HG02763 (cell line): Measurements from ENCODE around the gene GALM.
A peak's percentile ranks its signal among the peaks of the same experiment; 100 is the strongest.
"Not testable (repeated sequence)": the region's sequence is repeated elsewhere in the genome, so short reads cannot be mapped to it uniquely, and the experiment has no call there.

Experiments used
- ATAC-seq: cut with Tn5 transposase; IDR thresholded peaks from one replicate; pipeline ENCODE4 v1.9.1; 2021; ENCODE audit warnings: mild to moderate bottlenecking, moderate library complexity; ENCODE audit not compliant: unreplicated experiment

GALM gene

GRCh38 chr2:38737000-38737698 is 71.2 kb downstream of the GALM start:
- not testable (repeated sequence) for ATAC-seq

DNA sequence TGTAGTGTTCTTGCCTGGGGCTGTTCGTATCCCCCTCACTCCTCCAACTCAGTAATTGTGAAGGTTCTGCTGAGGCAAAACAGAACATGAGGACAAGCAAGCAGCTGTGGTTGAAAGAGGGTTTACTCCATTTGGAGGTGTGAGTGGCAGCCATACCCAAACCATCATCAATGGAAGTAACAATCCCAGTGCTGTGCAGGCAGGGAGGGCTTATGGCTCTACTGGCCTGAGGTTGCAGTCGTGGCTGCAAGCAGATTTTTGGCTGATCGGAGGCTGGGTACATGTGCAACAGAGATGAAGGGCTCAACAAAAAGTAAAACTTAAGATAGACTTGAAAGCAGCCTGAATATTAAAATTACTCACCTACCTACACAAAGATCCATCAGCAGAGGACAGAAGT is 72.0 kb downstream of the GALM start:
- ATAC-seq = no peak

GRCh38 chr2:38739524-38739923 is 73.6 kb downstream of the GALM start:
- ATAC-seq = no peak

- no peak for ATAC-seq
These were observed 75.2 kb downstream of the GALM start for GRCh38 chr2:38740851-38741731.

GRCh38 chr2:38742797-38743559 is 77.1 kb downstream of the GALM start:
- no peak for ATAC-seq

- no peak for ATAC-seq
These were observed 77.9 kb downstream of the GALM start for GRCh38 chr2:38743672-38744398.

- no peak for ATAC-seq
These were observed 78.5 kb downstream of the GALM start for GRCh38 chr2:38744399-38744780.

- ATAC-seq = no peak
These were observed 79.4 kb downstream of the GALM start for GRCh38 chr2:38745267-38745666.

DNA sequence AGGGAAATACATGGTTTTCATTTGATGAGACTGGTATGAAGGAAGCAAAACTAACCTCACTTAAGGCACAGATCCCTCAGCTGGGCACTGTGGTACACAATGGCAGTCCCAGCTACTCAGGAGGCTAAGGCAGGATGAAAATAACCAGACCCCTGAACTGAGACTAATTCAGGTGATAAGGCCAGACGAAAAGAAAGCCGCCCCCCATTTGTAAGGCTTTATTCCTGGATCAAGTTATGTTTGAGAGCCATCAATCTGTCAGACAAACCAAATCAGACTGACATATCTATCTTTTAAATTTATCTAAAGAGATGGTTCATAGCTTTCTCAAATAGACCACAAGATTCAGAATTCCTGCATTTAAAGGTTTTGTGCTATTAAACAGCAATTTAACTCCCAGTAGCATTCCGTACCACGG is 81.1 kb downstream of the GALM start:
- ATAC-seq = no peak

DNA sequence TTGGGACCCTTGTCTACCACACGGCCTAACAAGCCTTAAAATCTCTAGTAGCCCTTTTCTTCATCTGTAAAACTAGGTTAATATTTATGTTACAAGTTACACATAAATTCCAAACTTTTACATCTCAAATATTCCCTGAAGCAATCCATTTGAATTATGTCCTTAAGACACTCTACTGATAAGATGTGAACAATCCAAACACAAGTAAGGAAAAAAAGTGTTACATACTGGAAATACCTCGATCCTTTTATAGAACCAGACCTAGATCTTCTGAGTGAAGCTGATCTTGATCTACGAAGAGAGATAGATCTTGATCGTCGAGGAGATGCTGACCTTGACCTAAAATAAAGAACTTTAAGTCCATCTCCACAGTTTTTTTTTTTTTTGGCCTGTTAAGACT is 81.9 kb downstream of the GALM start:
- ATAC-seq = no peak

GRCh38 chr2:38748391-38748790 is 82.5 kb downstream of the GALM start:
- no peak for ATAC-seq

- no peak for ATAC-seq
These were observed 83.3 kb downstream of the GALM start for GRCh38 chr2:38748943-38749804.

DNA sequence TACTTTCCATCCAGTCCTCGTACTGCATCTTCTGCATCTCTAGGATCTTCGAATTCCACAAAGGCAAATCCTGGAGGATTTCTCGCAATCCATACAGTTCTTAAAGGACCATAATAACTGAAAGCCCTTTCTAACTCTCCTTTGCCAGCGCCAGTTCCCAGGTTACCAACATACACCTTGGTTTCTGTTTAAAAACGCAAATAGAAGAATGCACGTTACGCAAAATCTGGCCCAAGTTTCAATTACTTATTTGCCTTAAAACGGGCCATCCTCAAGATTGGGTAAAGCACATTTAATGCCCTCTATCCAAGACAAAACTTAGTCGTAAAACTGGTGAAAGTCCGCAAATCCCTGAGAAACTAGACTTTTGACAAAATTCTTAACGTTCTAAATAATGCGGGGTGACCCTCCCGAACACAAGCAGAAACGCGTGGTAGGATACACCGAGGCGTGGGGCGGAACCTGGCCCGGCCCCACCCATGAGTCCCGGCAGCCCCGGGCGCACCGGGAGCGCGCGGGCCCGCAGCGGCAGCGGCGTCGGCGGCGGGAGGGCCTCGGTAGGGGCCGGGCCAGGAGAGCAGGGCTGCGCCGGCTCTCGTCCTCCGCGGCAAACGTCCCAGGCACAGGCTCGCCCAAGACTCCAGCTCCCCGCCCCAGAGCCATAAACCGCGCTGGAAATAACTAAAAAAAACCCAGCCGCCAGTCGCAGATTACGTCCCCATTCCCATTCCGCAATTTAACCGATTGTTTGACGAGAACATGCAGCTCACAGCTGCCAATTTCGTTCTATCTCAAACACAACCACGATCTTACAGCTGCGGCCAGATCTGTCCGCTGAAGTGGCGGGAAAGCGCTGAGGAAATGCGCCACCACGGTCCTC is 84.3 kb downstream of the GALM start:
- ATAC-seq = peak; percentile 42

GRCh38 chr2:38750891-38751595 is 85.1 kb downstream of the GALM start, which contains the start of gene SRSF7:
Gene SRSF7, minus strand, starts transcription at chr2:38751361. Its CDS starts 105 bp downstream, at chr2:38751256.
- peak; percentile 85 for ATAC-seq

DNA sequence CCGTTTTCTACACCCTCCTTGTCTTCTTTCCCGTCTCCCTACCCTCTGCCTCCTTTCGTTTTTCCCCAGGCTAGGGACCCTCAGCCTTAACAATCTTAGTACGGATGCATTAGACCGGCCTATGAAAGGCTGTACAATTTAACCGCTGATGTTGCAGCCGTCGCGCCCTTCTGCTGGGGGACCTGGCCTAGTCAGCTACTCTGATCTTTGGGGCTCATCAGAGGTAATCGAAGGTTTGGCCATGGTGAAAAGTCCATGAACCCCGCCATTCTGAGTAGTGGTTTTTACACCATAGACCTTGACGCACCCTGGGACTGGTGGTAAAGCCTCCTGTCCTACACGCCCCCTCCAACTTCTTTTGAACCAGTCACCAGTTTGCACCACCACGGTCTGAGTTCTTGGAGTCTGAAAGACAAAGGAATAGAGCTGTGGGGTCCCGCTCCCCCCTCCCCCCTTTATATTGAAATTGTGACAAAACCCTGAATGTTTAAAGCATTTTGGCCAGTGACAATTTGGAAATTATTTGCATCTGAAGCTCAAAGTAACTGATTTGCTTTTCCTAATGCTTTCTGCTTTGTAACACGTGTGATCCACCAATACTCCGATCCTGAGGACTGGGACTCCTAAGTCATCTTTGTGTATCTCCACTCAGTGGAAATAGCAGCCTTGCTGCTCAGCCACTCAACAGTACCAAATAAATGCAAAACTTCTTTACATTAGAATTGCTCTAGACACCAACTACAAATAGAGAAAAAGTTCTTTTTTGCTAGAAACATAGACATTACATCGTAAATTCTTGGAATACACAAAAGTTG is 85.9 kb downstream of the GALM start:
- no peak for ATAC-seq

DNA sequence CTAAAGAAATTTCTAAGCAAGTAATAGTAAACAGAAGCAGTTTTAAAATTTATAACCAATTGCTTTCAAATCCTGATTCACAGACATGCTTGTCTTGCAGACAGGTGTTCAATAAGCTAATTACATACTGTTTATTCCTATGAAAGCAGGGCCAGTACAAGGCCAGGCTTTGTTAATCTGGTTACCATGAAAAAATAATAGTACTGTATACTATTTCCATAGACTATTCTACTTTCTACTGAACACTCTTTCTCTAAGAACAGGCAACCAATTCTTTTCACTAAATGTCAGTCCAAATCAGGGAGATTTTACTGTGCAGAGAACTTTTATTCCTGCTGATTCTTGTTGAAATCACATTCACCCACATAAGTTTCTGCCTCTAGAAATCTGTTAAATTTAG is 88.1 kb downstream of the GALM start:
- ATAC-seq = no peak

DNA sequence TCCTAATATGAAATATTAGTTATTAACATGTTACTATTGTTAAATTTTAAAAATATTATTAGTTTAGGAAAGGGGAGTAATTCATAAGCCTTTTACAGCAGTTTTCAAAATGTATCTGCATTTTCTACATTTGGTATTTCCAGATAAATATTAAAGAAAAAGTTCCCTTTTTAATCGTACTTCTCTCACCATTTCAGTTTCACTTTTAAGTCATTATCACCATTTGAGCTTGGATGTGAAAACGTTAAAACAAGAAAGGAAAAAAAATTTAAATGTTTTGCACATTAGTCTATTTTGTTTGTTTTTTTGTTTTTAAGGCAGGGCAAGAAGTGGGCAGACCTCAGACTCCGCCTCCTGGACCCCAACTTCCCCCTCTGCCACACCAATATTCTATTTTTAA is 88.6 kb downstream of the GALM start:
- no peak for ATAC-seq
